H1 (cell line): ENCODE results near the gene FAM50A. TPM values are rescaled to one million over a fixed set of nuclear protein-coding genes. Genes with fewer than 3 reads are reported as not detected.

ENCODE experiments used
- microRNA-seq, 2 experiments: library from miRNA; unstranded; fragments of <30 nt; microRNA quantifications; one replicate each; pipeline versions ENCODE4 to v1.2.0, GENCODE V29; 2016 to 2020; ENCODE audit warnings: borderline microRNAs expressed in 2 of 2, borderline number of aligned reads in 2 of 2, borderline replicate concordance in 1 of 2
- polyA plus RNA-seq, 7 experiments: library from polyadenylated mRNA; depleted of rRNA in 3 of 7; stranded (reverse) in 5 of 7; unstranded in 2 of 7; fragments of >200 nt in 5 of 7; fragments of 200-250 nt in 2 of 7; gene quantifications; 1 replicate in 5 of 7; 2 replicates in 1 of 7; 4 replicates in 1 of 7; pipeline versions ENCODE4 v1.2.1 to v1.2.3, GENCODE V29; 2011 to 2013; ENCODE audit warnings: missing spikeins in 2 of 7, mixed read lengths in 2 of 7
- small RNA-seq: library from polyadenylated mRNA; stranded (forward); fragments of <200 nt; extraction: miRNeasy Mini kit (QIAGEN cat#:217004); gene quantifications from one replicate; pipeline ENCODE3, GENCODE V24; 2013; ENCODE audit not compliant: insufficient read depth
- total RNA-seq: library from RNA; stranded (reverse); fragmentation: NEBNext Ultra II Directional; extraction: Animal tissue kit (Norgen Biotek cat#: 25700); gene quantifications from 2 replicates; pipeline ENCODE4 v1.2.1, GENCODE V29; 2021

Gene FAM50A
- total and polyA plus RNA-seq, 2 of the 8 experiments (the other 6 are each of a cell fraction or from before 2014, with no cell fraction given): 30.7 to 48.7 TPM

Small RNAs within 50 kb of the gene (microRNA-seq; reads per million reads assigned to microRNA genes)
- gene MIR6858: 0 to 0.41 reads per million in 2 experiments

Small RNAs within 50 kb of the gene (small RNA-seq; reads per million reads assigned to genes)
- gene MIR6858: 0.51 reads per million
- not detected for gene RN7SL697P
- gene SNORA70: not detected

Other genes with a start within 250 kb of the FAM50A start
- not detected in 2 replicates for gene OPN1MW2, start 224.4 kb upstream of the FAM50A start, total RNA-seq
- not detected in 2 replicates for gene OPN1MW2, start 224.4 kb upstream of the FAM50A start, polyA plus RNA-seq (2011; rRNA removed)
- gene OPN1MW3, start 186.6 kb upstream of the FAM50A start, total RNA-seq: not detected in 2 replicates
- not detected in 2 replicates for gene OPN1MW3, start 186.6 kb upstream of the FAM50A start, polyA plus RNA-seq (2011; rRNA removed)
- not detected in 2 replicates for gene TEX28, start 149.0 kb upstream of the FAM50A start, total RNA-seq
- gene TEX28, start 149.0 kb upstream of the FAM50A start, polyA plus RNA-seq (2011; rRNA removed): not detected in 2 replicates
- gene TKTL1, start 148.3 kb upstream of the FAM50A start, total RNA-seq: not detected in 2 replicates
- 0.03 and 0.05 TPM in 2 replicates for gene TKTL1, start 148.3 kb upstream of the FAM50A start, polyA plus RNA-seq (2011; rRNA removed)
- gene FLNA, start 69.5 kb upstream of the FAM50A start, total RNA-seq: 925 and 957 TPM in 2 replicates
- 315 and 451 TPM in 2 replicates for gene FLNA, start 69.5 kb upstream of the FAM50A start, polyA plus RNA-seq (2011; rRNA removed)
- gene EMD, start 64.8 kb upstream of the FAM50A start, total RNA-seq: 104 and 109 TPM in 2 replicates
- gene EMD, start 64.8 kb upstream of the FAM50A start, polyA plus RNA-seq (2011; rRNA removed): 45.5 and 128 TPM in 2 replicates
- gene RPL10, start 45.8 kb upstream of the FAM50A start, total RNA-seq: 2,633 and 2,739 TPM in 2 replicates
- 4,127 and 4,293 TPM in 2 replicates for gene RPL10, start 45.8 kb upstream of the FAM50A start, polyA plus RNA-seq (2011; rRNA removed)
- 8.7 and 10.3 TPM in 2 replicates for gene DNASE1L1, start 34.9 kb upstream of the FAM50A start, total RNA-seq
- gene DNASE1L1, start 34.9 kb upstream of the FAM50A start, polyA plus RNA-seq (2011; rRNA removed): 30.0 and 30.4 TPM in 2 replicates
- 23.9 and 25.3 TPM in 2 replicates for gene TAFAZZIN, start 32.6 kb upstream of the FAM50A start, total RNA-seq
- gene TAFAZZIN, start 32.6 kb upstream of the FAM50A start, polyA plus RNA-seq (2011; rRNA removed): 28.6 and 42.8 TPM in 2 replicates
- gene ATP6AP1, start 15.5 kb upstream of the FAM50A start, total RNA-seq: 44.6 and 46.7 TPM in 2 replicates
- 80.8 and 87.8 TPM in 2 replicates for gene ATP6AP1, start 15.5 kb upstream of the FAM50A start, polyA plus RNA-seq (2011; rRNA removed)
- gene GDI1, start 7.0 kb upstream of the FAM50A start, total RNA-seq: 83.1 and 85.8 TPM in 2 replicates
- 136 and 186 TPM in 2 replicates for gene GDI1, start 7.0 kb upstream of the FAM50A start, polyA plus RNA-seq (2011; rRNA removed)
- 18.2 and 23.5 TPM in 2 replicates for gene PLXNA3, start 14.1 kb downstream of the FAM50A start, total RNA-seq
- 10.7 and 23.5 TPM in 2 replicates for gene PLXNA3, start 14.1 kb downstream of the FAM50A start, polyA plus RNA-seq (2011; rRNA removed)
- gene LAGE3, start 35.1 kb downstream of the FAM50A start, total RNA-seq: 44.2 and 44.5 TPM in 2 replicates
- gene LAGE3, start 35.1 kb downstream of the FAM50A start, polyA plus RNA-seq (2011; rRNA removed): 102 and 110 TPM in 2 replicates
- gene UBL4A, start 42.5 kb downstream of the FAM50A start, total RNA-seq: 31.7 and 34.2 TPM in 2 replicates
- 23.1 and 31.0 TPM in 2 replicates for gene UBL4A, start 42.5 kb downstream of the FAM50A start, polyA plus RNA-seq (2011; rRNA removed)
- gene SLC10A3, start 46.5 kb downstream of the FAM50A start, total RNA-seq: 6.8 and 8.2 TPM in 2 replicates
- gene SLC10A3, start 46.5 kb downstream of the FAM50A start, polyA plus RNA-seq (2011; rRNA removed): 9.5 and 11.0 TPM in 2 replicates
- gene FAM3A, start 72.1 kb downstream of the FAM50A start, total RNA-seq: 16.2 and 21.7 TPM in 2 replicates
- 18.6 and 28.1 TPM in 2 replicates for gene FAM3A, start 72.1 kb downstream of the FAM50A start, polyA plus RNA-seq (2011; rRNA removed)
- gene G6PD, start 102.7 kb downstream of the FAM50A start, total RNA-seq: 55.1 and 61.7 TPM in 2 replicates
- gene G6PD, start 102.7 kb downstream of the FAM50A start, polyA plus RNA-seq (2011; rRNA removed): 47.3 and 88.4 TPM in 2 replicates
- gene IKBKG, start 103.5 kb downstream of the FAM50A start, total RNA-seq: 18.1 and 18.7 TPM in 2 replicates
- 17.5 and 33.3 TPM in 2 replicates for gene IKBKG, start 103.5 kb downstream of the FAM50A start, polyA plus RNA-seq (2011; rRNA removed)
- not detected in 2 replicates for gene CTAG1A, start 141.0 kb downstream of the FAM50A start, total RNA-seq
- gene CTAG1A, start 141.0 kb downstream of the FAM50A start, polyA plus RNA-seq (2011; rRNA removed): not detected in 2 replicates
- not detected in 2 replicates for gene CTAG1B, start 175.1 kb downstream of the FAM50A start, total RNA-seq
- not detected in 2 replicates for gene CTAG1B, start 175.1 kb downstream of the FAM50A start, polyA plus RNA-seq (2011; rRNA removed)
- not detected in 2 replicates for gene CTAG2, start 209.4 kb downstream of the FAM50A start, total RNA-seq
- gene CTAG2, start 209.4 kb downstream of the FAM50A start, polyA plus RNA-seq (2011; rRNA removed): not detected in 2 replicates